ENCODE results near the gene OOSP3.
"Not testable (repeated sequence)": the region's sequence is repeated elsewhere in the genome, so short reads cannot be mapped to it uniquely, and the experiment has no call there.

The OOSP3 gene, protein sequence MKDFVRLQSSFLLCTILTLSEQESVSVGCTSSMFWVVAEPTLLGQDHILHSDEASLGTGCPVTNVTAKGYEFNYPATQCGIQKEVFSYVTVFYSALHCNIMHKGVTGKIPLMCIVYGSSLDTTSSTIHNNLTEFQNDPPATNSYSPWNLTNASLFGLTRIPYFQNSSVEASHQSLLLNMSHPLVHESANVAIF

DNA sequence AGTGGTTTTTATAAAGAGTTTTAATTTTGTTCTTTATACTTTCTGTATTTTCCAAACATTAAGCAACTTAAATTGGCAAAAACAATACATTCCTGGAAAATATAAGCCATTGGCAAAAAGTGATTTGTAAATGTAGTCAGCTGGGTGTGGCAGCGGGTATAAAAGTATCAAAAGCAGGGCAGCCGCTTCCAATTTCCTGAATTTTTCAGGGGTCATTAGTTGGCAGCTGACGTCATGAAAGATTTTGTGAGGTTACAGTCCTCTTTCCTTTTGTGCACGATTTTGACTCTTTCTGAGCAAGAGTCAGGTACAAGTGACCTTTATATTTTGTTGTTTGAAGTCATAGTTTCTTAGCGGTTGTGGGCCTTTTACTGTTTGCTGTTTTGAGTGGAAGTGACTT lies at the start of gene OOSP3:
Gene OOSP3 (plus strand): TSS at position 208 of the 400 bp plus-strand sequence. CDS start 27 bp downstream, at position 235.
- Histone ChIP-seq H3K9me3 (ENCODE audit: control insufficient read depth in 1 of 2, low read length in 2 of 2) (no peaks in the 10 kb centered on the region), H3K9ac (ENCODE audit: low read depth in 1 of 2, low read length in 2 of 2) (no peak within 1 kb of the TSS), H3K27me3 (ENCODE audit: control insufficient read depth in 1 of 2, insufficient read depth in 2 of 2, low read length in 2 of 2) (no peaks in the 10 kb centered on the region), H3K4me3 (ENCODE audit: low read depth in 1 of 2, low read length in 2 of 2) (no peak within 1 kb of the TSS), H3K36me3 (ENCODE audit: control insufficient read depth in 1 of 2, insufficient read depth in 2 of 2, low read length in 2 of 2) (no peaks in the 10 kb centered on the region), H3K27ac (ENCODE audit: low read depth, low read length) (no peak within 1 kb of the TSS), H3K4me1 (ENCODE audit: control insufficient read depth in 1 of 2, insufficient read depth in 2 of 2, low read length in 2 of 2) (peaks cover 0 to 4% of the 10 kb centered on the region in 2 donors)

DNA sequence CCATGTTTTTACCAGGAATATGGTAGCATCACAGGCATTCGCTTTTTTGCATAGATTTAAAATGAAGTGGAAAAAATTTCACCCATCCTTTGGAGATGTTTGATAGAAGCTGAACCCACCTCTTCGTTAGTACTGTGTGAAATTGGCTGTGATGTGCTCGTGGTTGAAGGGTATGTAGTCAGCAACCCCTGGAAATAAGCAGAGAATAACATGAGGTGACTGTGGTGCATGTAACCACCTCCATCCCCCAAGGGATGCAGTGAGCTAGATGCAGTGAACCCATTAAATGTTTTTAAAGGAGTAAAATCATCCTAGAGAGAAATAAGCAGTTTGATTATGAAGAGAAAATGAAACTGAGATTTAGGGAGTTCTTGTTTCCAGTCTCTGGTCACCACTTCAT lies 49.2 kb upstream of the OOSP3 start:
- Histone ChIP-seq H3K9me3 (ENCODE audit: control insufficient read depth in 1 of 2, low read length in 2 of 2) (no peaks in the 10 kb centered on the region), H3K27ac (ENCODE audit: low read depth, low read length) (no peak overlapping the region), H3K27me3 (ENCODE audit: control insufficient read depth in 1 of 2, insufficient read depth in 2 of 2, low read length in 2 of 2) (no peaks in the 10 kb centered on the region), H3K4me1 (ENCODE audit: control insufficient read depth in 1 of 2, insufficient read depth in 2 of 2, low read length in 2 of 2) (no peaks in the 10 kb centered on the region), H3K9ac (ENCODE audit: low read depth in 1 of 2, low read length in 2 of 2) (no peak overlapping the region), H3K4me3 (ENCODE audit: low read depth in 1 of 2, low read length in 2 of 2) (no peak overlapping the region), H3K36me3 (ENCODE audit: control insufficient read depth in 1 of 2, insufficient read depth in 2 of 2, low read length in 2 of 2) (no peaks in the 10 kb centered on the region)

DNA sequence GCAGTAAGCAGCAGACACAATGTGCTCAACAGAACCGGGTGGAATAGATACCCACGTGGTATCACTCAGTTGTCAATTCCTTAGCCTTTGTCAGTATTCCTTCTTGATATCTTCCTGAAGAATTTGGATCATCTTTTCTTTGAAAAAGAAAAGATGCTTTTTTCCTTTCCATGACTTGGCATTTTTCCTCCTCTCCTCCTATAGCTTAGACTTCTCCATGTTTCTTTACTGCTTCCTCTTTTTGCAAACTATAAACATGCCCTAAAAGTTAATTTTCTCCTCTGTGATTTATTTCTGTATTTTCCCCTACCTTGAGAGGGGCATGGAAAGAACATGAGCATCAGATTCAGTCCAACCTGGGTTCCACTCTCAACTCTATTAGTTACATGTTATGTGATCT lies 45.0 kb upstream of the OOSP3 start:
- Histone ChIP-seq H3K9me3 (ENCODE audit: control insufficient read depth in 1 of 2, low read length in 2 of 2) (no peaks in the 10 kb centered on the region), H3K27me3 (ENCODE audit: control insufficient read depth in 1 of 2, insufficient read depth in 2 of 2, low read length in 2 of 2) (peaks cover 0 to 3% of the 10 kb centered on the region in 2 donors), H3K4me3 (ENCODE audit: low read depth in 1 of 2, low read length in 2 of 2) (no peak overlapping the region), H3K36me3 (ENCODE audit: control insufficient read depth in 1 of 2, insufficient read depth in 2 of 2, low read length in 2 of 2) (no peaks in the 10 kb centered on the region), H3K9ac (ENCODE audit: low read depth in 1 of 2, low read length in 2 of 2) (no peak overlapping the region), H3K4me1 (ENCODE audit: control insufficient read depth in 1 of 2, insufficient read depth in 2 of 2, low read length in 2 of 2) (no peaks in the 10 kb centered on the region), H3K27ac (ENCODE audit: low read depth, low read length) (no peak overlapping the region)

DNA sequence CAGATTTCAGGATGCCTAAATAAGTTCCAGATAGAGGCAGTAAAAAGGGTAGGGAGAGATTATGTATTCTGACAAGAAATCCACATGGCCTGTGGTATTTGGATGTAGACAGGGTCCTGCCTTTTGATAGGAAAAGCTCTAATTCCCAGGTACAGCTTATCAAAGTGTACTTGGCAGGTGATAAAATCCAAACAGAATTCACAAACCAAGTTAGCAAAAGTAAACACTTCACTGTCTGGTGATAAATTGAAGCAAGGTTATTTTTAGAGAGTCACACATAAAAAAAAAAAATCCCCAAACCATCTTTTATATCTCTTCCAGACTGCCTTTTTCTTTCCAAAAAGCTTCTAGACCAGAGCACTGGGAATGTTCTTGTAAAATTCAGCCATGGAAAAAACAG lies 39.0 kb upstream of the OOSP3 start:
- Histone ChIP-seq H3K36me3 (ENCODE audit: control insufficient read depth in 1 of 2, insufficient read depth in 2 of 2, low read length in 2 of 2) (no peaks in the 10 kb centered on the region), H3K9ac (ENCODE audit: low read depth in 1 of 2, low read length in 2 of 2) (no peak overlapping the region), H3K9me3 (ENCODE audit: control insufficient read depth in 1 of 2, low read length in 2 of 2) (no peaks in the 10 kb centered on the region), H3K27ac (ENCODE audit: low read depth, low read length) (no peak overlapping the region), H3K27me3 (ENCODE audit: control insufficient read depth in 1 of 2, insufficient read depth in 2 of 2, low read length in 2 of 2) (peaks cover 0 to 3% of the 10 kb centered on the region in 2 donors), H3K4me1 (ENCODE audit: control insufficient read depth in 1 of 2, insufficient read depth in 2 of 2, low read length in 2 of 2) (no peaks in the 10 kb centered on the region), H3K4me3 (ENCODE audit: low read depth in 1 of 2, low read length in 2 of 2) (no peak overlapping the region)

DNA sequence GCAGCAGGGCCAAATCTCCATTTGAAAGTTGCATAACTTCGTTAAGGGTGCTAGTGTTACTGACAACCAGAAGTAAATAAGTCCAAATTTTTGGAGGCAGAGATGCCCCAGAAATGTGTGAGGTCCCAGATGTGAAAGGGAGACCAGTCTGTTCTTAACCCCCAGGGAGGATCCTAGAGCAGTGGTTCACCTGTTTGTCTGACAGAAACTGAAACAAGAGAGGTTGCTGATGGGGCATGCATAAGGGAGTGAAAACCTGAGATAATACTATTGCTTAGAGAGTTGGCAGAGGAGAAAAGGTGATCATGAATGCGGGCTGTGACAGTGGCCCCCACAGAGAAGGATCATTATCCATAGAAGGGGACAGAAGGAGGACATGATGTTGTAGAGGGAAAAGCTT lies 37.1 kb upstream of the OOSP3 start:
- Histone ChIP-seq H3K36me3 (ENCODE audit: control insufficient read depth in 1 of 2, insufficient read depth in 2 of 2, low read length in 2 of 2) (no peaks in the 10 kb centered on the region), H3K9ac (ENCODE audit: low read depth in 1 of 2, low read length in 2 of 2) (no peak overlapping the region), H3K9me3 (ENCODE audit: control insufficient read depth in 1 of 2, low read length in 2 of 2) (no peaks in the 10 kb centered on the region), H3K4me3 (ENCODE audit: low read depth in 1 of 2, low read length in 2 of 2) (no peak overlapping the region), H3K27ac (ENCODE audit: low read depth, low read length) (no peak overlapping the region), H3K27me3 (ENCODE audit: control insufficient read depth in 1 of 2, insufficient read depth in 2 of 2, low read length in 2 of 2) (peaks cover 0 to 3% of the 10 kb centered on the region in 2 donors), H3K4me1 (ENCODE audit: control insufficient read depth in 1 of 2, insufficient read depth in 2 of 2, low read length in 2 of 2) (no peaks in the 10 kb centered on the region)

DNA sequence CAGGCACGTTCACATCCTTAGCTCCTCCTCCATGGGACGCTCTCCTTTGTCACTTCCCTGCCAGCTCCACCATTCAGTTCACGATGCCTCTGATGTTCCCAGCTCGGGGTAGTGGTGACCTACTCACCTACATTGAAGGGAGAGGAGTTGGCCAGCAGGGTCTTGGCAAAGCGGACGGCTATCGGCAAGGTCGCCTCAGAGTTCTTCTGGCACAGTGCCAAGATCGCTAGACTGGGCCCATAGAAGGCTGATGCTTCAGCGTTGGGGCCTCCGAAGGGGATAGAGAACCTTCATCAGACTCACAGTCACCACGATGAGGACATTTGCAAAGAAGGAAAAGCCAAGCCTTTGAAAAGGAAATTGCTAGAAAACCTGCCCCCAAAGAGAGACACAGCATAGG lies 36.3 kb upstream of the OOSP3 start:
- H3K4me1 ChIP-seq (ENCODE audit: control insufficient read depth in 1 of 2, insufficient read depth in 2 of 2, low read length in 2 of 2) = no peaks in the 10 kb centered on the region
- H3K9me3 ChIP-seq (ENCODE audit: control insufficient read depth in 1 of 2, low read length in 2 of 2) = no peaks in the 10 kb centered on the region
- H3K4me3 ChIP-seq (ENCODE audit: low read depth in 1 of 2, low read length in 2 of 2) = no peak overlapping the region
- no peaks in the 10 kb centered on the region for H3K36me3 ChIP-seq (ENCODE audit: control insufficient read depth in 1 of 2, insufficient read depth in 2 of 2, low read length in 2 of 2)
- H3K9ac ChIP-seq (ENCODE audit: low read depth in 1 of 2, low read length in 2 of 2) = no peak overlapping the region
- H3K27ac ChIP-seq (ENCODE audit: low read depth, low read length) = no peak overlapping the region
- no peaks in the 10 kb centered on the region for H3K27me3 ChIP-seq (ENCODE audit: control insufficient read depth in 1 of 2, insufficient read depth in 2 of 2, low read length in 2 of 2)

DNA sequence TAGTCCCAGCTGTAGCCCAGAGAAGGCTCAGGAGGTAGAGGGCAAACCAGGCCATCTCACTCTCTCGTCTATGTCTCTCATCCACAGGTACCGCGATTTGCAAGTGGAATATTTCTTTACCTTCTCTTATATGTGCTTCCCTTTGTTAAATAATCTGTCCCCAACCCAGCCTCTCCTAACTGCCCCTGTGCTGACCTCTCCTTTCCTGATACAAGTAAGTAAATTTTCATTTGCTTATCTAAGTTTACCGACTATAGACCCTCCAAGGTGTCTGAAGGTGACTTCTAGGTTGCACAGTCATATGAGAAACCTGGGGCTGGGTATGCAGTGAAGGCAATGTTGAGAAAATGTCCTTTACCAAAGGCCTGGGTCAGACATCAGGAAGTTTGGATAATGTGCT lies 33.2 kb upstream of the OOSP3 start, which contains the start of gene CBLIF:
Gene CBLIF (minus strand): TSS at position 101 of the 400 bp plus-strand sequence. CDS start 46 bp downstream, at position 55.
- no peak within 1 kb of the TSS for H3K9ac ChIP-seq (ENCODE audit: low read depth in 1 of 2, low read length in 2 of 2)
- no peaks in the 10 kb centered on the region for H3K27me3 ChIP-seq (ENCODE audit: control insufficient read depth in 1 of 2, insufficient read depth in 2 of 2, low read length in 2 of 2)
- no peaks in the 10 kb centered on the region for H3K9me3 ChIP-seq (ENCODE audit: control insufficient read depth in 1 of 2, low read length in 2 of 2)

DNA sequence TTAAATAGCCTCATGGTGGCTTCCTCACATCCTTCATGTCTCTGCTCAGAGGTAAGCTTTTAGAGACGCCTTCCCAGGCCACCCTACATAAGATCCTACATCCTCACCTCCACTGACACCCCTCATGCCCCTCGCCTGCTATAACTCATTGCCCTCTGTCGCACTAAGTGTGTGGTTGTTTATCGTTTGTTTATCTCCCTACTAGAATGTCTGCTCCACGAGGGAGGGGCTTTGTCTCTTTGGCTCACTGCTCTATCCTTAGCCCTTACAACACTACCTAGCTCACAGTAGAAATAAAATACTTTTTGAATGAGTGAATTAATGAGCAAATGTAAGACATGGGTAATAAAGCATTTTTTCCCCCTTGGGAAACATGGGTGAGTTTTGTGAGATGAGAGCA lies 32.0 kb upstream of the OOSP3 start:
- Histone ChIP-seq H3K36me3 (ENCODE audit: control insufficient read depth in 1 of 2, insufficient read depth in 2 of 2, low read length in 2 of 2) (no peaks in the 10 kb centered on the region), H3K27ac (ENCODE audit: low read depth, low read length) (no peak overlapping the region), H3K9me3 (ENCODE audit: control insufficient read depth in 1 of 2, low read length in 2 of 2) (no peaks in the 10 kb centered on the region), H3K4me3 (ENCODE audit: low read depth in 1 of 2, low read length in 2 of 2) (no peak overlapping the region), H3K4me1 (ENCODE audit: control insufficient read depth in 1 of 2, insufficient read depth in 2 of 2, low read length in 2 of 2) (peaks cover 4 to 7% of the 10 kb centered on the region in 2 donors), H3K9ac (ENCODE audit: low read depth in 1 of 2, low read length in 2 of 2) (no peak overlapping the region), H3K27me3 (ENCODE audit: control insufficient read depth in 1 of 2, insufficient read depth in 2 of 2, low read length in 2 of 2) (no peaks in the 10 kb centered on the region)

More for the DNA sequence above, 33.2 kb upstream of the OOSP3 start, which contains the start of gene CBLIF:
- no peaks in the 10 kb centered on the region for H3K36me3 ChIP-seq (ENCODE audit: control insufficient read depth in 1 of 2, insufficient read depth in 2 of 2, low read length in 2 of 2)
- no peak within 1 kb of the TSS for H3K27ac ChIP-seq (ENCODE audit: low read depth, low read length)
- peaks cover 4 to 7% of the 10 kb centered on the region in 2 donors for H3K4me1 ChIP-seq (ENCODE audit: control insufficient read depth in 1 of 2, insufficient read depth in 2 of 2, low read length in 2 of 2)
- H3K4me3 ChIP-seq (ENCODE audit: low read depth in 1 of 2, low read length in 2 of 2) = no peak within 1 kb of the TSS

DNA sequence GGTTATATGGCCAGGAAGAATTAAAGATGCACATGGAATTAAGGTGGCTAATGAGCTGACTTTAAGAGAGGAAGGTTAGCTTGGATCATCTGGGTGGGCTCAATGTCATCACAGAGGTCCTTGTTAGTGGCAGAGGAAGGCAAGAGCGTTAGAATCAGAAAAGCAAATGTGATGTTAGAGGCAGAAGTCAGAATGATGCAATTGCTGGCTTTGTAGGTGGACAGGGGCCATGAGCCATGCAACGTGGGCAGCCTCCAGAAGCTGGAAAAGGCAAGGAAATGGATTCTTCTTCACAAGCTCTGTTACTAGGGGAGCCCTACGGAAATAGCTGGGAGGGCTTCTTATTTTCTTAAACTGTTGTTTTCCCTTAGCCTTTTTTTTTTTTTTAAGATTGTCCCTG lies 31.0 kb upstream of the OOSP3 start:
- Histone ChIP-seq H3K27ac (ENCODE audit: low read depth, low read length) (no peak overlapping the region), H3K4me3 (ENCODE audit: low read depth in 1 of 2, low read length in 2 of 2) (no peak overlapping the region), H3K27me3 (ENCODE audit: control insufficient read depth in 1 of 2, insufficient read depth in 2 of 2, low read length in 2 of 2) (no peaks in the 10 kb centered on the region), H3K9ac (ENCODE audit: low read depth in 1 of 2, low read length in 2 of 2) (no peak overlapping the region), H3K9me3 (ENCODE audit: control insufficient read depth in 1 of 2, low read length in 2 of 2) (no peaks in the 10 kb centered on the region), H3K36me3 (ENCODE audit: control insufficient read depth in 1 of 2, insufficient read depth in 2 of 2, low read length in 2 of 2) (no peaks in the 10 kb centered on the region), H3K4me1 (ENCODE audit: control insufficient read depth in 1 of 2, insufficient read depth in 2 of 2, low read length in 2 of 2) (peaks cover 4 to 7% of the 10 kb centered on the region in 2 donors)

DNA sequence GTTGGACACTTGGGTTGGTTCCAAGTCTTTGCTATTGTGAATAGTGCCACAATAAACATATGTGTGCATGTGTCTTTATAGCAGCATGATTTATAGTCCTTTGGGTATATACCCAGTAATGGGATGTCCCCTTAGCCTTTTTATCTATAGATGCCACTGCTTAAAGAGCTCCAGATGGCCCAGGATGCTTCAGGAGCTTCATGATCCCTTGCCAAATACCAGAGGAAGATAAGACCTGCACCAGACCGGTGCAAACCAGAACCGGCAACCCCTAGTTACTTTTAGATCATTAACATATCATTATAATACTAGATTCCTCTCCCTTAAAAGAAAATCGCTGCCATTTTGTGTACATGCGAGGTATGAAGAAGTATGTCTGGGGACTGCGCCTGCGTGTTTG lies 30.1 kb upstream of the OOSP3 start:
- not testable (repeated sequence) for H3K27me3 ChIP-seq (ENCODE audit: control insufficient read depth in 1 of 2, insufficient read depth in 2 of 2, low read length in 2 of 2); H3K36me3 ChIP-seq (ENCODE audit: control insufficient read depth in 1 of 2, insufficient read depth in 2 of 2, low read length in 2 of 2); H3K9me3 ChIP-seq (ENCODE audit: control insufficient read depth in 1 of 2, low read length in 2 of 2); H3K27ac ChIP-seq (ENCODE audit: low read depth, low read length); H3K4me3 ChIP-seq (ENCODE audit: low read depth in 1 of 2, low read length in 2 of 2); H3K4me1 ChIP-seq (ENCODE audit: control insufficient read depth in 1 of 2, insufficient read depth in 2 of 2, low read length in 2 of 2); H3K9ac ChIP-seq (ENCODE audit: low read depth in 1 of 2, low read length in 2 of 2)

Data from duodenal mucosa (tissue), 2 donors.